Stimulated activated CD4-positive, alpha-beta T cell treated with anti-CD3 and anti-CD28 coated beads, Interleukin-4, amount 100 ng/mL, for 4 hours (primary cell): ENCODE measurements around the gene PDSS1.

ENCODE experiments used
- DNase-seq, 2 experiments: peaks; one replicate each; pipeline ENCODE4 v3.0.0-alpha.2; 2020

PDSS1 gene

DNA sequence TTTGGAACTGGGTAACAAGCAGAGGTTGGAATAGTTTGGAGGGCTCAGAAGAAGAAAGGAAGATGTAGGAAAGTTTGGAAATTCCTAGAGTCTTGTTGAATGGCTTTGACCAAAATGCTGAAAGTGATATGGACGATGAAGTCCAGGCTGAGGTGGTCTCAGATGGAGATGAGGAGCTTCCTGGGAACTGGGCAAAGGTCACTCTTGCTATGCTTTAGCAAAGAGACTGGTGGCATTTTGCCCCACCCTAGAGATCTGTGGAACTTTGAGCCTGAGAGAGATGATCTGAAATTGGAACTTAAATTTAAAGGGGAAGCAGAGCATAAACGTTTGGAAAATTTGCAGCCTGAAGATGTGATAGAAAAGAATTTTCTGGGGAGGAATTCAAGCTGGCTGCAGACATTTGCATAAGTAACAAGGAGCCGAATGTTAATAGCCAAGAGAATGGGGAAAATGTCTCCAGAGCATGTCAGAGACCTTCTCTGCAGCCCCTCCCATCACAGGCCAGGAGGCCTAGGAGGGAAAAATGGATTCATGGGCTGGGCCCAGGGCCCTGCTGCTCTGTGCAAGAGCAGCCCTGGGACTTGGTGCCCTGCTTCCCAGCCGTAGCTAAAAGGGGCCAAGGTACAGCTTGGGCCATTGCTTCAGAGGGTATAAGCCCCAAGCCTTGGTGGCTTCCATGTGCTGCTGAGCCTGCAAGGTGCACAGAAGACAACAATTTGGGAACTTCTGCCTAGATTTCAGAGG is 3.6 kb downstream of the PDSS1 start:
- DNase-seq: no peak

DNA sequence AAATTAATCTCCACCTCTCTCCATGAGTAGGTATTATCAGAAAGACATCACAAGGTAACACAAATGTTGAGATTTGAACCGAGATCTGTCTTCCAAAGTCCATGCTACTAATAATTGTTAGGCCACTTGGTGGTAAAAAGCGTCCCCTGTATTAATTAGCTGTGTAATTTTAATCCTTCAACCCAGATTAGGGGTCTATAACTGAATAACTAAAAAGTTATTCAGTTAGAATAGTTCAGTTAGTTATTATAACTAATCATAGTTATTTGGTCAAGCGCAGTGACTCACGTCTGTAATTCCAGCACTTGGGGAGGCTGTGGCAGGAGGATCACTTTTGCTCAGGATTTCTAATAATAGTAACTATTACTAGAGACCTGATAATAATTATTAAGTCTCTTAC is 5.6 kb downstream of the PDSS1 start:
- no peak for DNase-seq

DNA sequence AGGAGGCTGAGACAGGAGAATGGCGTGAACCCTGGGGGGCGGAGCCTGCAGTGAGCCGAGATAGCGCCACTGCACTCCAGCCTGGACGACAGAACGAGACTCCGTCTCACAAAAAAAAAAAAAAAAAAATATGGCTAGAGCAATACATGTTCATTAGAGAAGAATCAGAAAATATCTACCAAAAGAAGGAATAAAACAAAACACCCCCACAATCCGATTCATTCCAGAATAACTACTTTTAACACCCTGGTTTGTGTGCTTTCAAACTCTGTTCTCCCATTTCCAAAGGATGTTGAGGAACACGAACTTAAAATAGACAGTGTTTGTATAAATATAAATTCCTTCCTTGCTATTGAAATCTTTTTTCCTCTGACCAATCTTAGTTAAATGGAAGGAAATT is 6.5 kb downstream of the PDSS1 start:
- DNase-seq: no peak

DNA sequence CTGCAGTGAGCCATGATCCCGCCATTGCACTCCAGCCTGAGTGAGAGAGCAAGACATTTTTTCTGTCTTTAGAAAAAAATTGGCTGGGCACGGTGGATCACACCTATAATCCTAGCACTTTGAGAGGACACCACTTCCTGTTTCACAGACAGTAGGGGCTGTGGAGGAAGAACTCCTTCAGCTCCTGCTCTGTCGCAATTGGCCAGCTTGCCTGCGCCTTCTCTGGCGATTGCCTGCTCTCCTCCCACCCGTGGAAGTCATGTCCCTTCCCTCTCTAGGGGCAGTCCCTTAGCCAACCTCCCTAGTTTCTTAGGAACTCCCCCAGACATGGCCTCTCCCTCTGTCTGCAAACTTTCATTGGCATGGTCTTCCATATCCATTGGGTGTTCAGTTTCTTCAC is 8.7 kb downstream of the PDSS1 start:
- DNase-seq: no peak

DNA sequence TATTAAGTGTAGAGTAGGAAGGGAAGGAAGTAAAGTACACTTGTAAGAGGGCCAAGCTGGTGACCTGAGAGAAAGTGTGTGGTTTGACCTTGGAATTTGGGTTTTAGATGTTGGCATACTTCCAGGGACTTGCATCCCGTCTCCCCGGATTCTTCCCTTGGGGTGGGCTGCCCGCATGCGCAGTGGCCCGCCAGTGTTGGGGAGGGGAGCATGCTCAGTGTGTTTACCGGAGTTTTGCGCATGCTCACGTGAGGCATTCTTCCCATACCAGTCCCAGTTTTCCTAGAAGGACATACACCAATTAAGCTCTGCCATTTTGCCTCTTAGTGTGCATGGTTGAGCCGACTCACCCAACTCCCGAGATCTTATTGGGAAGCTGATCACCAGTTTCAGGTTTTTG is 9.4 kb downstream of the PDSS1 start:
- no peak for DNase-seq

DNA sequence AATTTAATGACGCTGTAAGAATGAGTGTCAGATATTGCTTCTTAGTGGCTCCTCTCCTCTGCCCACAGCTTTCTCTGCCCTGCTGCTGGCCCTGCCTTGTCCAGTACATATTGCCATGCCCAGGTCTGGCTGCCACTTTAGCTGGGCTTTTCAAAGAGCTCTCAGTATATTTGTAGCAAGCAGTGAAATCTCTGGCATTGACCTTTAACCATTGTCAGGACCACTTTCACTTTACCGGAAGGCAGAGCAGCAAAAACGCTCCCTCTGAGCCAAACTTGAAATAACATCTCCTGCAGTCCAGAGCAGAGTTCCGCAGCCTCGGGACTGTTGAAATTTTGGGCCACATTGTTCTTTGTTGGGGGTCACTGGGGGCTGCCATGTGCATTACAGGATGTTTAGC is 13.8 kb downstream of the PDSS1 start:
- DNase-seq: no peak

DNA sequence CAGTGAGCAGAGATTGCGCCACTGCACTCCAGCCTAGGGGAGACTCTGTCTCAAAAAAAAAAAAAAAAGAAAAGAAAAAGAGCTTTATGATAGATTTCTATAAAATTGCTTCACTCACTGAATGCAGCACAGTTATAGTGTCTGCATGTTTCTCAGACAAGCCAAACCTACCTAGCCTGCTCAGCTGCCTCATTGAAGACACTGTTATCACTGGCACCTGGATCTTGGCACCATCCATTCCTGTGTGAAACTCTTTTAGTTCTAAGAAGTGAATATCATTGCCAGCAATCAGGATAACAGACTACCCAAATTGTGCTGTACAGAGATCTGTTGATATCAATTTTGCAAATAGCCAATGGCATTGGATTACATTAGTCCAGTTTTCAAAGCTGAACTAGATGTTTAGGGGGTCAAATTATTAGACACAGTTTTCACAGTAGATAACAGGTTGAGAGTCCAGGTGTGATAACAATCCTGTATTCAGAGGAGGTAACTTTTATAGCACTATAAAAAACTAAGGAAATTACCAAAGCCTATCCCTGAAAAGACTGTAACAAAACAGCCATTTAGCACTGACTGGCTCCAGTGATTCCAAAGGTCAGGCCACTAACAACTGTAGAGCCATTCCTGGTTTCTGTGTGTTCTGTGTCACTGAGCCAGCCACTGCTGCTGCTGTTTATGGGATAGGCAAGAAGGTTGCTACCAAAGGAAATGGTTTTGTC is 17.1 kb downstream of the PDSS1 start:
- no peak for DNase-seq

DNA sequence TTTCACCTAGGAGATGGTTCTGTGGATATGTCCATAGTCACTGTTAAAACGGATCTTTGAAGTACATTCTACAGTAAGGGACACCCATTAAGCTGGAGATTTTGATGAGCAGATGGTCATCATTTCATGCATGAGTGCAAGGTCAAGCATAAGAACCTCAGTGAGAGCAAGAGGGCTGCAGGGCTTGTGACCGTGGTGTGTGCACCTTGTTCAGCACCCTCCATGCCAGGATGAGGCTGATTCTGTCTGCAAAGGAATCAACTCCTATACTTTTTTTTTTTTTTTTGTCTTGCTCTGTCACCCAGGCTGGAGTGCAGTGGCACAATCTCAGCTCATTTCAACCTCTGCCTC is 17.6 kb downstream of the PDSS1 start:
- no peak for DNase-seq

DNA sequence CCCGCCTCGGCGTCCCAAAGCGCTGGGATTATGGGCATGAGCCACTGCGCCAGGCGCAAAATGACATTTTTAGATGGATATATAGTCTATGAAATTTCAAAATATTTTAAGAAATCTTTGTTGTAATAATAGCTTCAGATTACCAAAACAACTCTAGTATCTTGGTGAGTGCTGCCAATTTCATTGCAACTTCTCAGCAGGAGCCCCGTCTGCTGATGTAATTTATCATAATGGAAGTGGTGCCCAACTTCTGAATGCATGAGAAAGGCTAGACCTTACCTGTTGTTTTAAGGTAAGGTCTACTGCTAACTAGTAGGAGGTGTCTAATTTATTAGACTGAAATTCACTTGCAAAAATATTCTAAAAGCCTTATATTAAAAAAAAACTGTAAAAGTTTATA is 20.0 kb downstream of the PDSS1 start:
- no peak for DNase-seq

DNA sequence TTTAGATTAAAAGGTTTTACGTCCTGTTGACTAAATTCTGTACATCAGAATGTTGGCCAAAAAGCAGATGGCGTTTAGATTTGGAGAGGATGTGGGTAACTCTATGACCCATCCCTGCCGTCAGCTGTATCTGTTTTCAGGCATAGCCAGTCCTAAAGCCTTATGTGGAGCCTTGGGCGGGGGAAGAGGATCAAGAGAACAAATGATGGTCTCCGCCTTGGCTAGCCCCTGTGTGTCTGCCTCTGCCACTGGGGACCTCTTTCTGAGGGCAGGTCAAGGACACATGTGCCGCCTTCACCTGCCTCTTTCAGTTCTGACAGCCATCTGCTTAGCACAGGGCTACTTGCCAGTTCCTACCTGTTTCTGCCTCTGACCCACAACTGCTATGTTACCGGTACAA is 24.1 kb downstream of the PDSS1 start:
- no peak for DNase-seq

DNA sequence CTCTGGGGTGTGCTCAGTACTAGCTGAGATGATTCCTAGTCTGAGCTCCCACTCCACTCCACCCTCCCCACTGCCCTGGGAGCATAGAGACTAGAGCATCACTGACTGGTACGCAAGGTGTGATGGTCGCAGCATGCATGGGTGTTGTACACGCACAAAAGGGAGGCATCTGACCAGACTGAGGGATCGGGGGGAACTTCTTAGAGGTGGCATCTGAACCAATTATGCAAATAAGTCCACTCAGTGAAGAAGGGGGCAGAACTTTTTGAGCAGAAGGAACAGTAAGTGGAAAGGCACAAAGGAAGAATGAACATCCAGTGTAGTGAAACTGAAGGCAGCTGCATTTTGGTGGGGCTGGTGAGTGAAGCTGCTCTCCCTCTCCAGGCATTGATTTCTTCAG is 25.5 kb downstream of the PDSS1 start:
- DNase-seq: no peak

DNA sequence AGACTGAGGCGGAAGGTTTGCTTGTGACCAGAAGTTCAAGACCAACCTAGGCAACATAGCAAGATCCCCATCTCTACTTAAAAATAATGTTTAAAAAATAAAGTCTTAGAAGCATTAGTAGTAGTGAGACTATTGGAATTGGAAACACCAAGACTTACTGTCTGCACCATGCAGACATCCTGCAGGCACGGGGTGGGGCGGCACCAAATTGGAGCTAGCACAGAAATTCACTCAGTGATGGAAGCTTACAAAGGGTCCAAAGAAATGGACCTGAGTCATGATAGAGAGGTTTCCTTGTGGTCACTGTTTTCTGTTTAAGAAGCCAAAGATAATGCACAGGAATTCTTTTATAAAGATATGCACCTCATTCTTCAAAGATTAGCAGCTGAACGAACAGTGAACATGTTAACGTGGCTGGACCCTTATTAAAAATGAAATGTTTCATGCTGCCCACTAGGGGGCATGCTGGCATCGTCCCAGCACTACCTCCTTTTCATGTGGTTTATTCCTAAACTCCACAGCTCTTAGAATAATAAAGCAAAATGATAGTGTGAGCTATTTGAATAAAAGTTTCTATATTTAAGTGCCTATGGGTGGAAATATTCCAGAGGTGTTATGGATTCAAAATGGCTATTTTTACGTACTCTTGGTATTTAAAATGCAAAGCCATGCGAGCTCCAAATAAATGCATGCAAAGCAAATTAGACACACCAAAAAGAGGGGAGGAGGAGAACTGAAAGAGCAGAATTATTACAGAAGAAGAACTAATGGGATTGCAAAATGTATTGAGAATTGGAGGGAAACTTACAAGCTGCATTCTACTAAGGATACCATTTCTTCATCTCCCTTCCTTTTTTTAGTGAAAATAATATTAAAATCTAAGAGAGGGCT is 28.6 kb downstream of the PDSS1 start:
- peak; percentile 29 to 30 for DNase-seq

DNA sequence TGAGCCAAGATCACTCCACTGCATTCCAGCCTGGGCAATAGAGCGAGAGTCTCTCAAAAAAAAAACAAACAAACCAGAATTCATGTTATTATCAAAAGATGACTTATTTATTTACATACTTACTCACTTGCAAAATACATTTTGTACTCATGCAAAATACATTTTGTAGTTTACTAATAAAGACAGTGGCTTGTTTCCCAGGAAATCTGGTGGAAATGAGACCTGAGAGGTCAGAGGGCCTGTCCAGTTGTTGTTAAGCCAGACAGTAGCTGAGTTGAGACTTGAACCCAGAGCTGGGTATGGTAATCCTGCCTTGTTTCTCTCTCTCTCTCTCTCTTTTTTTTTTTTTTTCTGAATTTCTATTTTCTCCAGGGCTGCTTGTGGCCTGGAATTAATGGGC is 29.5 kb downstream of the PDSS1 start:
- DNase-seq: no peak

DNA sequence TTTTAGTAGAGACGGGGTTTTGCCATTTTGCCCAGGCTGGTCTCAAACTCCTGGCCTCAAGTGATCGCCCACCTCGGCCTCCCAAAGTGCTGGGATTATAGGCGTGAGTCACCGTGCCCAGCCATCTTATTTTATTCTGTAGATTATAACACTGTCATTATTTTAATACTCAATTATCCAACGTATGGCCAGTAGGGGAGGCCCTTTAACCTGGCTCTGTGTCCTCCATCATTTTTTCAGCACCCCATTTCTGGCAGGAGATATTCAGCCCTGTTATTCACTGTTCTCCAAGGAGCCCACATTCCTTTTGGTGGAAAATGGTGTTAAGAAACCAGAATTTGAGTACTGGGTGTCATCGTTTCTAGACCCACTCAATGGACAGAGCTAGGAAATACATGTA is 31.5 kb downstream of the PDSS1 start:
- no peak for DNase-seq

DNA sequence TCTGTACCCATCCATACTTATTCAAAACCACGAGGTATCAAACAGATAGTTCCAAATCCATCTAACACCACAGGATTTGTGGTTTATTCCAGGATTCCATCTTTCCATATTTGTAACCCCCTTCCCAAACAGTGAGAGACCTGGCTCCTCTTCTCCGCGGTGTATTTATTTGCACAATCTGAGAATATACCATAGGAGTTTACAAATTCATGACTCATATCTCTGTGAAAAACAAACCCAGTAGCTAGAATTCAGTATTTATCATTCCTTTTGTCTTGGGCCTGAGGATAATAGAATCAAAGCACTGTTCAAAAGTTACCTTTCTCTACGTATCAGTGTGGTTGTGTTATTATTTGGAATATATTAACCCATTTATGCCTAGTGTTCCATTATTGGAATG is 31.9 kb downstream of the PDSS1 start:
- no peak for DNase-seq

DNA sequence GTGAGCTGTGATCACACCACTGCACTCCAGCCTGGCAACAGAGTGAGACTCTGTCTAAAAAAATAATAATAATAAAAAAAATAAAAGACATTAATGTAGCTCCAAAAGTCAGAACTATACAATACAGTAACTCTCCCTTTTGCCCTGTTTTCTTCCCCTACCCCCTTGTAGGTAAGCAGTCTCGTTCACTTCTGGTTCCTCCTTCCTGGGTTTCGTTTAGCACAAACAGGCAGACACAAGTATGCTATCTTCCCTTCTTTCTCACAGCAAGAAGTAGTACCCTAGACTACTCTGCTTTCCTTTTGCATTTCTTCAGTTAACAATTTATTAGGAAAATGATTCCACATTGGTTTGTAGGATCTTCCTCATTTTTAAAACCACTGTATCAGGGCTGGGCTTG is 33.1 kb downstream of the PDSS1 start:
- no peak for DNase-seq

DNA sequence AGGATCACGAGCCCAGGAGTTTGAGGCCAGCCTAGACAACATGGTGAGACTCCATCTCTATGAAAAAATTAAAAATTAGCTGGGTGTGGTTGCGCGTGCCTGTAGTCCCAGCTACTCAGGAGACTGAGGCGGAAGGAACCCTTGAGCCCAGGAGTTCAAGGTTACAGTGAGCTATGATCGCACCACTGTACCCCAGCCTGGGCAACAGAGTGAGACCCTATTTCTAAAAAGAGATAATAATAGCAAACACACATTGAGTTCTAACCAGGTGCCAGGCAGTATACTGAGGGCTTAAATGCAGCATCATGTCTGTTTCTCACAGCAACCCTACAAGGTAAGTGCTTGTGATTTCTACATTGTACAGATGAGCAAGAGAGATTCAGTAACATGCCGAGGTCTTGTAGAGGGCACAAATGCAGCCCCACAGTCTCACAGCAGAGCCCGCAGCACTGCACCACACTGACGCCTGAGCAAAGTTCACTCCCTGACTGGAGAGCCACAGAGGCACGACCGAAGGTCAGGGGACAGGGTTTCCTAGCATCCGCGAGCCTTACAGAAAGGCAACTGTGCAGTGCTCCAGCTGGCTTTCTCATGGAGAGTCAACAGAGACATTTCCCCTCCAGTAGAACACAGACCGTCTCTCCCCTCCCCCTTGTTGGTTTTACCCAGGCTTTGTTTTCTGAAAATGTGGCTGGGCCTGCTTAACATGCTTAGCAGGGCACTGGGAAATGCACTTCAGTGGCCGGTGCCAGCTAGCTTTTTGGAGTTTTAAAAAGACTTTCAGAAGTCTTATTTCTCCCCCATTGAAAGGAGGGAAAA is 36.5 kb downstream of the PDSS1 start:
- no peak for DNase-seq

DNA sequence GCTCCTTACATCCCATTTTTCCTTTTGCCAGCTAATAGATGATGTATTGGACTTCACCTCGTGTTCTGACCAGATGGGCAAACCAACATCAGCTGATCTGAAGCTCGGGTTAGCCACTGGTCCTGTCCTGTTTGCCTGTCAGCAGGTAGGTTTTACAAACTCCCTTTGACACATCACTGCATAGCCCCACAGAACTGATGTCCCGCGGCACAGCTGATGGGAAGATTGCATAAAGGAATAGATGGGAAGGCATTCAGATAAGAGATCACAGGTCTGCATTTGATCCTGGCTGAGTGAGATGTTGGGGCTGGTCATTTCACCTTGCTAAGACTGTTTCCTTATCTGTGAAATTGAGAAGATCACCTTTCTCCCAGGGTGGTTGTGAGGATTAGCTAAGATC is 37.9 kb downstream of the PDSS1 start:
- no peak for DNase-seq

DNA sequence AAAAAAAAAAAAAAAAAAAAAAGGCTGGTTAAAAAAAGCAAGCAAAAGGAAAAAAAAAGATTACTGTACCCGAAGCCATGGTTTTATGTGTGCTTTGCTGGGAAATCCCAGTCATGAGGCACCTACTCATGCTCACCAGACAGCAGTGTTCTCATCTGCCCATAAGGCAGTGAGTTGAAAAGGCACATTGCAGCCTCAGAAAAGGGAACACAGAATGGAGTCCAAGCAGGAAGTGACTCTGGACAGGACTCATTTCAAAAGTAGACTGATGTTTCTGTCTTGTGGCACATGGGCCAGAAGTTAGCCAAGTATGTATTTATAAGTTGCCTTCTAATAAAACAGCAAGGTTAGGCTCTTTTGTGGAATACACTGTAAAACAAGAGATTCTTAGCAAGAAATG is 40.2 kb downstream of the PDSS1 start:
- no peak for DNase-seq

DNA sequence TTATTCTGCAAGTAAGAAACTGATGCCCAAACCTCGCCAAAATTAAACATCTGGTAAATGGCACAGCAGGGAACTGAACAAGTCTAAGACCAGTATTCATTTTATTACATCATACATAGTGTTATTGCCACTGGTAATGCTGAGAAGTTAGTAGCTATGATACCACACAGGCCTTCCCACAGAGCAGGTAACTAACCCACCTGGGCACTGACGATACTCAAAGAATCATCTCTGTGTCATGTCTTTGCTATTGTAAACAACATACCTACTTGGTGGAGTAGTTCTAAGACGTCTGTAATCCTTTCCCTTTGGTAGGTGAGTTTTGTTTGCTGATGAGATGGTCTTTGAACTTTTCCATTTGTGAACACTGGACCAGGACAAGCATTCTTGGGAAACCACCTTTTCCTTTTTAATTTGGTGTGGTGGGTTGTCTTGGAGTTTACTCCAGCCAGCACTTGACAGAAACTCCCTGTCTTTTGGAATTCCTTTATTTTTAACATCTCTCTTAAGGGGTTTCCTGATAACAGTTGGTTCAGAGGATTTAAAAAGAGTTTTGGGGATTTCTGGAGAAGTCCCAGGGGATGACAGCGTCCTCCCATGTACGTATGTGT is 40.9 kb downstream of the PDSS1 start:
- no peak for DNase-seq

DNA sequence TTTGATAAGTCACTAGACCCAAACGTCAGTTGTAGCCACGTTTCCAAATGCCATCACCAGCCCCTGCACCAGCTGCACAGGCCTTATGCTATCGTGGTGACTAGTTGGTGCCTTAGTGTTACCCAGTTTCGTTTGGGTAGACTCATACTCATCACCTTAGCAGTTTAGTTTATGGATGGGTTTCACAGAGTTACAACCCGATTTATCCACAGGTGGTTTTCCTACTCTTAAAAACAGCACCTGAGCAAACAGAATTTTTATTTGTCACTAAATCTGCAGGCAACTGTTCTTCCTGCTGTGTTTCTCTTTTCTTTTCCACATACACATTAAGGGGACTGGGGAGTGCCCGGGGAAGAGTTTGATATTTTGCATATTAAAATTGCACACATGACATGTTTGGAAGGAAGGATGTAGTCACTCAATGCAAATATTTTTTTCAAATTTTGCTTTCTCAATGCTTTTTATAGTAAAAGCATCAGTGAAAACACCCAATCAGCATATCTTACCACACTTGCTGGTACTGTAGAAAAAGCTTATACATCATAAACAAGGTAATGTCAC is 41.6 kb downstream of the PDSS1 start:
- DNase-seq: no peak

DNA sequence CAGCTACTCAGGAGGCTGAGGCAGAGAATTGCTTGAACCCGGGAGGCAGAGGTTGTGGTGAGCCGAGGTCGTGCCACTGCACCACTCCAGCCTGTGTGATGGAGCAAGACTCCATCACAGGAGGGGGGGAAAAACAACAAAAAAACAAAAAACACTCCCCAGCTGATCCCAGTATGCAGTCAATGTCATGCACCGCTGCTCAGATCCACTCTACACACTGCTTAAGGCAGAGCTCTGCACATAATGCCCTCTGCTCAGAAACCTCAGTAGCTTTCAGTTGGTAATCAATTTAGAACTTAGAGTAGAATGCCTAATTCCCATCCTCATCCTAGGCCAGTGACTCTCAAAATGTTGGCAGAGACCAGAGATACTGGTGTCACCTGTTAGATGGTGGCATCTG is 43.9 kb downstream of the PDSS1 start:
- no peak for DNase-seq
